Measurements from ENCODE around the gene FOSL2.
"Not testable (repeated sequence)": the region's sequence is repeated elsewhere in the genome, so short reads cannot be mapped to it uniquely, and the experiment has no call there.

The FOSL2 gene

DNA sequence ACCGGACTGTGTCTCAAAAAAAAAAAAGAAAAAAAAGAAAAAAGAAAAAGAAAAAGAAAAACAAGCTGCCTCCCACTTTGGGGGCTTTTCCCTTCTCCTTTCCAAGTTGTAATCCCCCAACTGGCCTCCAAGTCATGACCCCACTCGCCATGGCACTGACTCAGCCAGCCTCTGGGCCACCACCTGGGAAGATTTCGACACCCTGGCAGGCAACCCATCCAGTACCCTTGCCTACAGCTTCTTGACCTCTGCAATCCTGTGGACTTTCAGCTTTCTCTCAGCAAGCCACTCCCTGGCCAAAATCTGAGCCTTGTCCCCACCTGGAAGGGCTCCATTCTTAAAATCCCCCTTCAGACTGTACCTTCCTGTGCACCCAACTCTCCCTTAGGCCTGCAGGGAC lies 22.3 kb upstream of the FOSL2 start:
- DNase-seq (ENCODE audit: low read depth in 1 of 2, low spot score in 1 of 2) = no peak
- Histone ChIP-seq H3K4me3 (replicated peaks; ENCODE audit: insufficient read depth, low read length) (no peak overlapping the region), H3K27ac (replicated peaks) (no peak overlapping the region)

DNA sequence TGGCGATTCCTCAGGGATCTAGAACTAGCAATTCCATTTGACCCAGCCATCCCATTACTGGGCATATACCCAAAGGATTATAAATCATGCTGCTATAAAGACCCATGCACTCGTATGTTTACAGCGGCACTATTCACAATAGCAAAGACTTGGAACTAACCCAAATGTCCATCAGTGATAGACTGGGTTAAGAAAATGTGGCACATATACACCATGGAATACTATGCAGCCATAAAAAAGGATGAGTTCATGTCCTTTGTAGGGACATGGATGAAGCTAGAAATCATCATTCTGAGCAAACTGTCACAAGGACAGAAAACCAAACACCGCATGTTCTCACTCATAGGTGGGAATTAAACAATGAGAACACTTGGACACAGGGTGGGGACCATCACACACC lies 20.9 kb upstream of the FOSL2 start:
- H3K4me3 ChIP-seq (replicated peaks; ENCODE audit: insufficient read depth, low read length); H3K27ac ChIP-seq (replicated peaks); DNase-seq (ENCODE audit: low read depth in 1 of 2, low spot score in 1 of 2); H3K27me3 ChIP-seq (ENCODE audit: insufficient read depth, poor library complexity, severe bottlenecking): not testable (repeated sequence)

More for the DNA sequence above, 22.3 kb upstream of the FOSL2 start:
- H3K27me3 ChIP-seq (ENCODE audit: insufficient read depth, poor library complexity, severe bottlenecking) = no peaks in the 10 kb centered on the region
- no peak for TF ChIP-seq POLR2AphosphoS5 (IDR thresholded peaks at IDR 0.05; ENCODE audit: low read depth)
- TF ChIP-seq, protein P1, sequence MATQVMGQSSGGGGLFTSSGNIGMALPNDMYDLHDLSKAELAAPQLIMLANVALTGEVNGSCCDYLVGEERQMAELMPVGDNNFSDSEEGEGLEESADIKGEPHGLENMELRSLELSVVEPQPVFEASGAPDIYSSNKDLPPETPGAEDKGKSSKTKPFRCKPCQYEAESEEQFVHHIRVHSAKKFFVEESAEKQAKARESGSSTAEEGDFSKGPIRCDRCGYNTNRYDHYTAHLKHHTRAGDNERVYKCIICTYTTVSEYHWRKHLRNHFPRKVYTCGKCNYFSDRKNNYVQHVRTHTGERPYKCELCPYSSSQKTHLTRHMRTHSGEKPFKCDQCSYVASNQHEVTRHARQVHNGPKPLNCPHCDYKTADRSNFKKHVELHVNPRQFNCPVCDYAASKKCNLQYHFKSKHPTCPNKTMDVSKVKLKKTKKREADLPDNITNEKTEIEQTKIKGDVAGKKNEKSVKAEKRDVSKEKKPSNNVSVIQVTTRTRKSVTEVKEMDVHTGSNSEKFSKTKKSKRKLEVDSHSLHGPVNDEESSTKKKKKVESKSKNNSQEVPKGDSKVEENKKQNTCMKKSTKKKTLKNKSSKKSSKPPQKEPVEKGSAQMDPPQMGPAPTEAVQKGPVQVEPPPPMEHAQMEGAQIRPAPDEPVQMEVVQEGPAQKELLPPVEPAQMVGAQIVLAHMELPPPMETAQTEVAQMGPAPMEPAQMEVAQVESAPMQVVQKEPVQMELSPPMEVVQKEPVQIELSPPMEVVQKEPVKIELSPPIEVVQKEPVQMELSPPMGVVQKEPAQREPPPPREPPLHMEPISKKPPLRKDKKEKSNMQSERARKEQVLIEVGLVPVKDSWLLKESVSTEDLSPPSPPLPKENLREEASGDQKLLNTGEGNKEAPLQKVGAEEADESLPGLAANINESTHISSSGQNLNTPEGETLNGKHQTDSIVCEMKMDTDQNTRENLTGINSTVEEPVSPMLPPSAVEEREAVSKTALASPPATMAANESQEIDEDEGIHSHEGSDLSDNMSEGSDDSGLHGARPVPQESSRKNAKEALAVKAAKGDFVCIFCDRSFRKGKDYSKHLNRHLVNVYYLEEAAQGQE (IDR thresholded peaks at IDR 0.05; ENCODE audit: insufficient replicate concordance, low read depth) = no peak
- no peak for TF ChIP-seq SPI1 (IDR thresholded peaks at IDR 0.05; ENCODE audit: borderline replicate concordance, low read depth)
- TF ChIP-seq, protein P2, sequence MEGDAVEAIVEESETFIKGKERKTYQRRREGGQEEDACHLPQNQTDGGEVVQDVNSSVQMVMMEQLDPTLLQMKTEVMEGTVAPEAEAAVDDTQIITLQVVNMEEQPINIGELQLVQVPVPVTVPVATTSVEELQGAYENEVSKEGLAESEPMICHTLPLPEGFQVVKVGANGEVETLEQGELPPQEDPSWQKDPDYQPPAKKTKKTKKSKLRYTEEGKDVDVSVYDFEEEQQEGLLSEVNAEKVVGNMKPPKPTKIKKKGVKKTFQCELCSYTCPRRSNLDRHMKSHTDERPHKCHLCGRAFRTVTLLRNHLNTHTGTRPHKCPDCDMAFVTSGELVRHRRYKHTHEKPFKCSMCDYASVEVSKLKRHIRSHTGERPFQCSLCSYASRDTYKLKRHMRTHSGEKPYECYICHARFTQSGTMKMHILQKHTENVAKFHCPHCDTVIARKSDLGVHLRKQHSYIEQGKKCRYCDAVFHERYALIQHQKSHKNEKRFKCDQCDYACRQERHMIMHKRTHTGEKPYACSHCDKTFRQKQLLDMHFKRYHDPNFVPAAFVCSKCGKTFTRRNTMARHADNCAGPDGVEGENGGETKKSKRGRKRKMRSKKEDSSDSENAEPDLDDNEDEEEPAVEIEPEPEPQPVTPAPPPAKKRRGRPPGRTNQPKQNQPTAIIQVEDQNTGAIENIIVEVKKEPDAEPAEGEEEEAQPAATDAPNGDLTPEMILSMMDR (IDR thresholded peaks at IDR 0.05; ENCODE audit: insufficient read depth, low read length) = no peak
- no peak for TF ChIP-seq GABPA (IDR thresholded peaks at IDR 0.05; ENCODE audit: low read depth)

- no peak for DNase-seq (ENCODE audit: low read depth in 1 of 2, low spot score in 1 of 2)
- Histone ChIP-seq H3K4me3 (replicated peaks; ENCODE audit: insufficient read depth, low read length) (no peak overlapping the region), H3K27me3 (ENCODE audit: insufficient read depth, poor library complexity, severe bottlenecking) (no peaks in the 10 kb centered on the region), H3K27ac (replicated peaks) (no peak overlapping the region)
- TF ChIP-seq POLR2AphosphoS5 (IDR thresholded peaks at IDR 0.05; ENCODE audit: low read depth) = no peak
- TF ChIP-seq GABPA (IDR thresholded peaks at IDR 0.05; ENCODE audit: low read depth) = no peak
- TF ChIP-seq, protein P2 (IDR thresholded peaks at IDR 0.05; ENCODE audit: insufficient read depth, low read length) = no peak
- no peak for TF ChIP-seq SPI1 (IDR thresholded peaks at IDR 0.05; ENCODE audit: borderline replicate concordance, low read depth)
- TF ChIP-seq, protein P1 (IDR thresholded peaks at IDR 0.05; ENCODE audit: insufficient replicate concordance, low read depth) = no peak
These were observed 18.8 kb upstream of the FOSL2 start for GRCh38 chr2:28373854-28374253.

DNA sequence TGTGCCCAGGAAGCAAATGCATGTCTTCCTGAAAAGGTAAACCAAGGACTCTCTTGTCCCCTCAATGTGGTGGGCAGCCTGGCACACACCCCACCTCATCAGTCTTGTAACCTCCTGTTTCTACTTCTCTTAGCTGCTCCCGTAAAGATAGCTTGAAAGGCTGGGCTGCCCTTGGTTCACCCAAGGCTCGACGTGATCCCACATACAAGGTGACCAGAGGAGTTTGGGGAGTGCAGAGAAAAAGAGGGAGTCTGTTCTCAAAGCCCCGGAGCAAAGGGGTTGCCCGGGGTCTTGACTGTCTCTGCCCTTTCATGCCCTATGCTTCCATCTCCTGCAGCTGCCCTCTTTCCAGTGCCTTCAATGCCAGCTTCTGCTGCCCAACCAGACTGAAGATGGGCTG lies 18.3 kb upstream of the FOSL2 start:
- H3K4me3 ChIP-seq (replicated peaks; ENCODE audit: insufficient read depth, low read length) = no peak overlapping the region
- no peak for DNase-seq (ENCODE audit: low read depth in 1 of 2, low spot score in 1 of 2)
- TF ChIP-seq POLR2AphosphoS5 (IDR thresholded peaks at IDR 0.05; ENCODE audit: low read depth) (no peak), SPI1 (IDR thresholded peaks at IDR 0.05; ENCODE audit: borderline replicate concordance, low read depth) (no peak), GABPA (IDR thresholded peaks at IDR 0.05; ENCODE audit: low read depth) (no peak)
- TF ChIP-seq, protein P1 (IDR thresholded peaks at IDR 0.05; ENCODE audit: insufficient replicate concordance, low read depth) = no peak
- H3K27me3 ChIP-seq (ENCODE audit: insufficient read depth, poor library complexity, severe bottlenecking) = no peaks in the 10 kb centered on the region
- H3K27ac ChIP-seq (replicated peaks) = no peak overlapping the region

Measured in HL-60 (cell line).